HCT116 (cell line): Measurements from ENCODE around the gene COMTD1. TPM values are rescaled to one million over a fixed set of nuclear protein-coding genes. Genes with fewer than 3 reads are reported as not detected.

Experiments
- ATAC-seq: fragments of 200-7000 bp; cut with Tn5 transposase; 2 replicates; pipeline ENCODE4 v1.9.1; 2020; ENCODE audit warnings: mild to moderate bottlenecking, moderate library complexity
- BruUV-seq: library from RNA; stranded (reverse); fragments of 400-500 nt; replicated peaks from 2 replicates; lab custom pipeline; 2021; lab: Mats Ljungman, UMichigan
- CTCF ChIA-PET: fragments of 300-600 bp; sonication (Branson Sonifier 250); formaldehyde crosslinking; loops from one replicate; lab custom pipeline; 2021; ENCODE audit warnings: antibody characterized with exemption; lab: Charles Lee
- POLR2A ChIA-PET: fragments of 300-600, 350-600 bp; sonication (Branson Sonifier 250); formaldehyde crosslinking; loops from one replicate; lab custom pipeline; 2021; ENCODE audit warnings: antibody characterized with exemption; lab: Charles Lee
- RAD21 ChIA-PET, 2 experiments: fragments of 300-600 bp; sonication (Branson Sonifier 250); formaldehyde crosslinking; loops; one replicate each; lab custom pipeline; 2023; ENCODE audit warnings: low total read pairs in 2 of 2; ENCODE audit not compliant: uncharacterized antibody in 2 of 2, unreplicated experiment in 2 of 2, low non-redundant PET in 1 of 2; lab: Charles Lee
- DNase-seq: peaks from one replicate; pipeline ENCODE4 v3.0.0-alpha.2; 2010; ENCODE audit warnings: low read depth, low spot score
- H2AFZ ChIP-seq: fragments of 200-600 bp; shearing (Covaris generic), sonication (generic); 2 replicates; pipeline ENCODE4 v1.6.1; 2017; ENCODE audit warnings: low read depth, mixed run types, mixed read lengths, antibody characterized with exemption, low read length; ENCODE audit not compliant: poor library complexity, severe bottlenecking
- H3K27ac ChIP-seq: 2 replicates; pipeline ENCODE4 v1.5.1; 2012; ENCODE audit warnings: low read depth, low read length
- H3K27me3 ChIP-seq: fragments of 200-600 bp; sonication (generic); 2 replicates; pipeline ENCODE4 v1.6.1; 2016; ENCODE audit warnings: mixed run types, low read length, mixed read lengths; ENCODE audit not compliant: insufficient read depth
- H3K36me3 ChIP-seq, 2 experiments: fragments of 200-500 bp in 1 of 2; fragments of 200-600 bp in 1 of 2; sonication (Bioruptor generic) in 1 of 2; sonication (generic) in 1 of 2; 2 replicates each; pipeline versions ENCODE4 v1.5.1 to v1.6.1; 2014 to 2016; ENCODE audit warnings: low read length in 2 of 2, inconsistent platforms in 1 of 2, mixed read lengths in 1 of 2, mixed run types in 1 of 2; ENCODE audit not compliant: insufficient read depth in 2 of 2, control insufficient read depth in 1 of 2
- H3K4me1 ChIP-seq, 2 experiments: fragments of 200-600 bp in 1 of 2; sonication (generic) in 1 of 2; 2 replicates each; pipeline versions ENCODE4 v1.5.1 to v1.6.1; 2012 to 2017; ENCODE audit warnings: low read length in 2 of 2, inconsistent platforms in 1 of 2, mild to moderate bottlenecking in 1 of 2, mixed read lengths in 1 of 2, mixed run types in 1 of 2, moderate library complexity in 1 of 2; ENCODE audit not compliant: insufficient read depth in 2 of 2, control insufficient read depth in 1 of 2
- H3K4me2 ChIP-seq: fragments of 200-600 bp; sonication (generic); 2 replicates; pipeline ENCODE4 v1.6.1; 2017; ENCODE audit warnings: mixed run types, low read length, mixed read lengths
- H3K4me3 ChIP-seq, 2 experiments: fragments of 200-600 bp in 1 of 2; sonication (generic) in 1 of 2; replicated peaks in 1 of 2; 2 replicates each; pipeline ENCODE4 v1.5.1; 2011 to 2016; ENCODE audit warnings: low read length in 2 of 2, control low read depth in 1 of 2, low read depth in 1 of 2, mild to moderate bottlenecking in 1 of 2, mixed read lengths in 1 of 2, mixed run types in 1 of 2
- H3K79me2 ChIP-seq: fragments of 200-600 bp; sonication (generic); 2 replicates; pipeline ENCODE4 v1.6.1; 2017; ENCODE audit warnings: mild to moderate bottlenecking, mixed run types, low read length, moderate library complexity, mixed read lengths; ENCODE audit not compliant: insufficient read depth
- H3K9ac ChIP-seq: fragments of 200-600 bp; sonication (generic); 2 replicates; pipeline ENCODE4 v1.6.1; 2016; ENCODE audit warnings: low read length, mixed read lengths
- H3K9me2 ChIP-seq: fragments of 200-600 bp; sonication (generic), shearing (Covaris generic); 2 replicates; pipeline ENCODE4 v1.6.1; 2017; ENCODE audit warnings: mixed run types, mild to moderate bottlenecking, moderate library complexity; ENCODE audit not compliant: insufficient read depth
- H3K9me3 ChIP-seq, 2 experiments: fragments of 200-500 bp in 1 of 2; fragments of 200-600 bp in 1 of 2; sonication (Bioruptor generic) in 1 of 2; sonication (generic) in 1 of 2; 2 replicates each; pipeline ENCODE4 v1.6.1; 2014 to 2017; ENCODE audit warnings: low read length in 2 of 2, mixed read lengths in 2 of 2, inconsistent platforms in 1 of 2, low read depth in 1 of 2, mild to moderate bottlenecking in 1 of 2, mixed run types in 1 of 2, moderate library complexity in 1 of 2; ENCODE audit not compliant: control insufficient read depth in 1 of 2, insufficient read depth in 1 of 2
- H4K20me1 ChIP-seq: fragments of 200-600 bp; sonication (generic), shearing (Covaris generic); 2 replicates; pipeline ENCODE4 v1.6.1; 2017; ENCODE audit warnings: mixed run types, mild to moderate bottlenecking, moderate library complexity; ENCODE audit not compliant: insufficient read depth
- CBX3 ChIP-seq: IDR thresholded peaks from 2 replicates; pipeline ENCODE4 v1.6.1; 2012; ENCODE audit warnings: low read depth
- CEBPB ChIP-seq: IDR thresholded peaks from 2 replicates; pipeline ENCODE4 v1.6.1; 2012; ENCODE audit warnings: low read depth
- EGR1 ChIP-seq: IDR thresholded peaks from 2 replicates; pipeline ENCODE4 v1.6.1; 2012; ENCODE audit warnings: low read depth
- ELF1 ChIP-seq: IDR thresholded peaks from 2 replicates; pipeline ENCODE4 v1.6.1; 2012; ENCODE audit warnings: low read depth, borderline replicate concordance
- EZH2 ChIP-seq: fragments of 200-600 bp; sonication (generic); IDR thresholded peaks from 2 replicates; pipeline ENCODE4 v1.6.1; 2017; ENCODE audit warnings: antibody characterized with exemption, mixed run types
- EZH2phosphoT487 ChIP-seq: fragments of 200-600 bp; IDR thresholded peaks from 2 replicates; pipeline ENCODE4 v1.6.1; 2018; ENCODE audit warnings: antibody characterized with exemption, borderline replicate concordance
- POLR2AphosphoS5 ChIP-seq: IDR thresholded peaks from 2 replicates; pipeline ENCODE4 v1.6.1; 2011; ENCODE audit warnings: mild to moderate bottlenecking, low read depth, low read length, moderate library complexity
- RAD21 ChIP-seq: IDR thresholded peaks from 2 replicates; pipeline ENCODE4 v1.6.1; 2012; ENCODE audit warnings: low read depth, mild to moderate bottlenecking
- REST ChIP-seq: IDR thresholded peaks from 2 replicates; pipeline ENCODE4 v1.6.1; 2012; ENCODE audit warnings: low read depth
- SIN3A ChIP-seq: IDR thresholded peaks from 2 replicates; pipeline ENCODE4 v1.6.1; 2012; ENCODE audit warnings: low read depth
- SRF ChIP-seq: IDR thresholded peaks from 2 replicates; pipeline ENCODE4 v1.6.1; 2012; ENCODE audit warnings: low read depth
- TCF7L2 ChIP-seq: IDR thresholded peaks from 2 replicates; pipeline ENCODE4 v1.7.0; 2011; ENCODE audit warnings: borderline replicate concordance, inconsistent platforms; ENCODE audit not compliant: insufficient read depth, insufficient read length; ENCODE audit errors: extremely low read depth
- ZFX ChIP-seq: fragments of 450-650 bp; IDR thresholded peaks from 2 replicates; pipeline ENCODE4 v1.6.1; 2017
- ZNF274 ChIP-seq: fragments of 200-500 bp; sonication (Bioruptor generic); IDR thresholded peaks from 2 replicates; pipeline ENCODE4 v1.6.1; 2014; ENCODE audit warnings: mild to moderate bottlenecking, low read depth, low read length, inconsistent platforms
- intact Hi-C: fragments of 100-400 bp; cut with micrococcal nuclease; formaldehyde crosslinking; loops from 2 replicates; pipeline ENCODE4 v1.10.0; 2022
- total RNA-seq: library from RNA; stranded (reverse); gene quantifications from one replicate; pipeline ENCODE4 v1.2.1, GENCODE V29; 2021; ENCODE audit not compliant: unreplicated experiment
- TF ChIP-seq, protein P1 (sequence below): IDR thresholded peaks from 2 replicates; pipeline ENCODE4 v1.6.1; 2012
- TF ChIP-seq, protein P2 (sequence below): IDR thresholded peaks from 2 replicates; pipeline ENCODE4 v1.6.1; 2012

Gene COMTD1
- total RNA-seq, 1 experiment from 2014 or later, result 35.1 TPM

DNA sequence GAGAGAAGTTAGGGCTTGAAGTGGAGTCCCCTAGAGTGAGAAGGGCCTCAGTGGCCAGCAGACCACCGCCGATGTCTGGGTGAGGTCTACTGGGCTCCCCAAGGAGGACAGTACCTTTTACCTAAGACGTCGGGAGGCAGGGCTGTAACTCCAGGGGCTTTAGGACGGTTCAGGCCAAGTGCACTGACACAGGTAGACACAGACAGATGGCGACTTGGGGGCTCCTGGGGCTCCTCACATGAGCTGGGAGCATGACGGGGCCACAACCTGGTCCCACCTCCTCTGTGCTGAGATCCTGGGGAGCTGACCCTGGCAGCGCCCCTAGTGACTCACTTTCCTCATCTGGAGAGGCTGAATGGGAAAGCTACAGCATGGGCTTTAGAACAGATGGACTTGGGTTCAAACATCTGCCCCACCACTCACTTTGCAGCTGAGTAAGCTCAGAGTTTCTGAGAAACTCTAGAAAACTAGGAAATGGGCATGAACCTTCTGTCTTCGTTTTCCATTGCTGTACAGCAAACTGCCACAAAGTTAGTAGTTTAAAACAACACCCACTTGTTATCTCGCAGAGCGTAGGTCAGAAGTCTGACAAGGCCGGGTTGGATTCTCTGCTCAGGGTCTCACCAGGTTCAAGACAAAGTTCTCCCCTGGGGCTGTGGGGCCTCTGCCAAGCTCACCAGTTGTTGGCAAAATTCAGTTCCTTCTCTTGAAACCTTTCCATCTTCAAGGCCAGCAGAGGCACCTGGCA is 4.7 kb upstream of the COMTD1 start:
- no peaks in the 10 kb centered on the region for H3K9me2 ChIP-seq
- H4K20me1 ChIP-seq, result no peaks in the 10 kb centered on the region
- H3K36me3 ChIP-seq, result no peaks in the 10 kb centered on the region
- ATAC-seq (no peak), DNase-seq (no peak)
- H3K9me3 ChIP-seq, result no peaks in the 10 kb centered on the region
- H3K27me3 ChIP-seq, result no peaks in the 10 kb centered on the region
- H3K4me3 ChIP-seq, result no peak overlapping the region
- intact Hi-C loops, result no loop called here
- H3K79me2 ChIP-seq, result no peaks in the 10 kb centered on the region
- no TSS peak for BruUV-seq
- RAD21 ChIA-PET, result no interaction called here
- H3K9ac ChIP-seq, result no peak overlapping the region
- no peak overlapping the region for H3K27ac ChIP-seq
- H3K4me2 ChIP-seq, result no peak overlapping the region
- TF ChIP-seq ELF1 (no peak), SRF (no peak), EGR1 (no peak), EZH2 (no peak), RAD21 (no peak), TCF7L2 (no peak), CEBPB (no peak), CBX3 (no peak), REST (no peak), ZFX (no peak), SIN3A (no peak), ZNF274 (no peak), EZH2phosphoT487 (no peak), POLR2AphosphoS5 (no peak)
- TF ChIP-seq, protein P1, sequence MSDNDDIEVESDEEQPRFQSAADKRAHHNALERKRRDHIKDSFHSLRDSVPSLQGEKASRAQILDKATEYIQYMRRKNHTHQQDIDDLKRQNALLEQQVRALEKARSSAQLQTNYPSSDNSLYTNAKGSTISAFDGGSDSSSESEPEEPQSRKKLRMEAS, result no peak
- TF ChIP-seq, protein P2, sequence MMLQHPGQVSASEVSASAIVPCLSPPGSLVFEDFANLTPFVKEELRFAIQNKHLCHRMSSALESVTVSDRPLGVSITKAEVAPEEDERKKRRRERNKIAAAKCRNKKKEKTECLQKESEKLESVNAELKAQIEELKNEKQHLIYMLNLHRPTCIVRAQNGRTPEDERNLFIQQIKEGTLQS, result no peak
- CTCF ChIA-PET, result no interaction called here
- POLR2A ChIA-PET, result no interaction called here
- no peak overlapping the region for H2AFZ ChIP-seq
- H3K4me1 ChIP-seq, result peaks cover 0 to 9% of the 10 kb centered on the region in 2 experiments; a peak in 3 of 4 replicates
